HG03558 (cell line): Measurements from ENCODE around the gene NKPD1.
"Not testable (repeated sequence)": the region's sequence is repeated elsewhere in the genome, so short reads cannot be mapped to it uniquely, and the experiment has no call there.

ENCODE experiments used
- ATAC-seq: cut with Tn5 transposase; IDR thresholded peaks from one replicate; pipeline ENCODE4 v1.9.1; 2021; ENCODE audit warnings: moderate number of reproducible peaks; ENCODE audit not compliant: unreplicated experiment; ENCODE audit errors: extremely low read depth

Gene NKPD1

GRCh38 chr19:45121827-45122345 is 38.9 kb downstream of the NKPD1 start:
- no peak for ATAC-seq

- no peak for ATAC-seq
Measured at GRCh38 chr19:45119582-45119981, 41.2 kb downstream of the NKPD1 start.

GRCh38 chr19:45118591-45119355 is 42.0 kb downstream of the NKPD1 start:
- not testable (repeated sequence) for ATAC-seq

- no peak for ATAC-seq
Measured at GRCh38 chr19:45118106-45118505, 42.7 kb downstream of the NKPD1 start.

- no peak for ATAC-seq
Measured at GRCh38 chr19:45117671-45118070, 43.1 kb downstream of the NKPD1 start.

- no peak for ATAC-seq
Measured at GRCh38 chr19:45117167-45117594, 43.6 kb downstream of the NKPD1 start.

GRCh38 chr19:45115809-45116615 is 44.8 kb downstream of the NKPD1 start:
- no peak for ATAC-seq

- ATAC-seq, result no peak
Measured at GRCh38 chr19:45114116-45114515, 46.7 kb downstream of the NKPD1 start.

- ATAC-seq, result no peak
Measured at GRCh38 chr19:45113628-45114027, 47.2 kb downstream of the NKPD1 start.

GRCh38 chr19:45112111-45112827 is 48.5 kb downstream of the NKPD1 start:
- no peak for ATAC-seq
